NCI-H446 treated with DMSO at 0.1 percent for 48 hours (cell line): ENCODE data around the gene NOX5.
"Not testable (repeated sequence)": the region's sequence is repeated elsewhere in the genome, so short reads cannot be mapped to it uniquely, and the experiment has no call there.

ENCODE experiments used
- DNase-seq: peaks from one replicate; lab custom pipeline; 2025; lab: John Stamatoyannopoulos, UW

Gene NOX5, protein sequence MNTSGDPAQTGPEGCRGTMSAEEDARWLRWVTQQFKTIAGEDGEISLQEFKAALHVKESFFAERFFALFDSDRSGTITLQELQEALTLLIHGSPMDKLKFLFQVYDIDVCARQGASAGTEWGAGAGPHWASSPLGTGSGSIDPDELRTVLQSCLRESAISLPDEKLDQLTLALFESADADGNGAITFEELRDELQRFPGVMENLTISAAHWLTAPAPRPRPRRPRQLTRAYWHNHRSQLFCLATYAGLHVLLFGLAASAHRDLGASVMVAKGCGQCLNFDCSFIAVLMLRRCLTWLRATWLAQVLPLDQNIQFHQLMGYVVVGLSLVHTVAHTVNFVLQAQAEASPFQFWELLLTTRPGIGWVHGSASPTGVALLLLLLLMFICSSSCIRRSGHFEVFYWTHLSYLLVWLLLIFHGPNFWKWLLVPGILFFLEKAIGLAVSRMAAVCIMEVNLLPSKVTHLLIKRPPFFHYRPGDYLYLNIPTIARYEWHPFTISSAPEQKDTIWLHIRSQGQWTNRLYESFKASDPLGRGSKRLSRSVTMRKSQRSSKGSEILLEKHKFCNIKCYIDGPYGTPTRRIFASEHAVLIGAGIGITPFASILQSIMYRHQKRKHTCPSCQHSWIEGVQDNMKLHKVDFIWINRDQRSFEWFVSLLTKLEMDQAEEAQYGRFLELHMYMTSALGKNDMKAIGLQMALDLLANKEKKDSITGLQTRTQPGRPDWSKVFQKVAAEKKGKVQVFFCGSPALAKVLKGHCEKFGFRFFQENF

DNA sequence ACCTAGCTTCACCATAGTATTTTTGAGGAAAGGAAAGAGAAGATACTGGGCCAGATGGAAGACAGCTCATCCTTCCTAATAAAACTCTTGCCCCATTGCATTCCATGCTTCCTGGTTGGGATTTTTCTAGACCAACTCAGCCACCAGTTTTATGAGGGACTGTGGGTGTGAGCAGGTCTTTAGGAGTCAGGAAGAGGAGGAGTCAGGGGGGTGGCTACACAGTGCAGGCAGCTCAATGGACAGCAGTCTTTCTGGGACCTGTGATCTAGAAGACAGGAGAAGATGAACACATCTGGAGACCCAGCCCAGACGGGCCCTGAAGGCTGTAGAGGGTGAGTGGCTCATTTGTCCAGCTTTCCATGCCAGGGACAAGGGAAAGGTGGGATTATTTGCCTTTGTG is at the start of gene NOX5:
Gene NOX5, plus strand, starts transcription at position 242 of the 400 bp plus-strand sequence. Its CDS starts 41 bp downstream, at position 283.
- DNase-seq, result no peak

DNA sequence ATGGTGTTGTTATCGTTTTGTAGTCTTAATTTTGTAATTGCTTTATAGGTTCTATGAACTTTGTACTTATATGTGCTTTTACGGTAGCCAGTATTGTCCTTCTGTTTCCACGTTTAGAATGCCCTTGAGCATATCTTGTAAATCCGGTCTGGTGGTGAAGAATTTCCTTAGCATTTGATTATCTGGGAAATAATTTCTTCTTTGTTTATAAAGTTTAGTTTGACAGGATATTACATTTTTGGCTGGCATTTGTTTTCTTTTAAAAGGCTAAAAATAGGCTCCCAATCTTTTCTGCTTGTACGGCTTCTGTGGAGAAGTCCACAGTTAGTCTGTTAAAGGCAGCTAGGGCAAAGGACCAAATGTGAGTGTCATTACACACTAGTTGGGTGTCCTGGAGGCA is 47.5 kb upstream of the NOX5 start:
- no peak for DNase-seq

DNA sequence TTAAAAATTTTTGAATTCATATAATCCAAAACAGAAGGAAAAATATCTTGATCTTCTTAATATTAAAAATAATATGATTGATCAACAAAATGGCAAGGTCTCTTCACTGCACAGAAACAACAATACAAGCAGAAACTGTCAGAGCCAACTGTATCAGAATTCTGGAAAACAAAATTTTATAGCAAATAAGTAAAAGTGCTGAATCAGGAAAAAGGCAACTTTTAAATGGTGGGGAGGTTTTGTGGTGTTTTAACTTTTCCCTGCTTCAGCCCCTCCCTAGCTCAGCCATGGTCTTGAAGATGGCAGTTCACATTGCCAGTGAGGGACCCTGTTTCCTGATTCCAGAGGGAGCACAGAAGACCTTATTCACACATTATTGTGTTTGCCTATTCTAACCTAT is 46.5 kb upstream of the NOX5 start:
- DNase-seq, result no peak

DNA sequence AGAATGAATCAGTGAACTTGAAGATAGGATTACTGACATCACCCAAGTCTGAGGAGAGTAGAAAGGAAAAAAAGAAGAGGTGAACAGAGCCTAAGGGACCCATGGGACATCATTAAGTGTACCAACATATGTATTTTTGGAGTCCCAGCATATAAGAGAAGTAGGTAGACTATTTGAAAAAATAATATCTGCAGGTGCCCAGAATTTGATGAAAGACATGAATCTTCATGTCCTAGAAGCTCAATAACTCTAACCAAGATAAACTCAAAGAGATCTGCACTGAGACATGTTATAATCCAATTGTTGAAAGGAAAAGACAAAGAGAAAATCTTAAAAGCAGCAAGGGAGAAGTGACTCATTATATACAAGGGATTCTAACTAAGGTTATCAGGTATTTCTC is 45.2 kb upstream of the NOX5 start:
- no peak for DNase-seq

DNA sequence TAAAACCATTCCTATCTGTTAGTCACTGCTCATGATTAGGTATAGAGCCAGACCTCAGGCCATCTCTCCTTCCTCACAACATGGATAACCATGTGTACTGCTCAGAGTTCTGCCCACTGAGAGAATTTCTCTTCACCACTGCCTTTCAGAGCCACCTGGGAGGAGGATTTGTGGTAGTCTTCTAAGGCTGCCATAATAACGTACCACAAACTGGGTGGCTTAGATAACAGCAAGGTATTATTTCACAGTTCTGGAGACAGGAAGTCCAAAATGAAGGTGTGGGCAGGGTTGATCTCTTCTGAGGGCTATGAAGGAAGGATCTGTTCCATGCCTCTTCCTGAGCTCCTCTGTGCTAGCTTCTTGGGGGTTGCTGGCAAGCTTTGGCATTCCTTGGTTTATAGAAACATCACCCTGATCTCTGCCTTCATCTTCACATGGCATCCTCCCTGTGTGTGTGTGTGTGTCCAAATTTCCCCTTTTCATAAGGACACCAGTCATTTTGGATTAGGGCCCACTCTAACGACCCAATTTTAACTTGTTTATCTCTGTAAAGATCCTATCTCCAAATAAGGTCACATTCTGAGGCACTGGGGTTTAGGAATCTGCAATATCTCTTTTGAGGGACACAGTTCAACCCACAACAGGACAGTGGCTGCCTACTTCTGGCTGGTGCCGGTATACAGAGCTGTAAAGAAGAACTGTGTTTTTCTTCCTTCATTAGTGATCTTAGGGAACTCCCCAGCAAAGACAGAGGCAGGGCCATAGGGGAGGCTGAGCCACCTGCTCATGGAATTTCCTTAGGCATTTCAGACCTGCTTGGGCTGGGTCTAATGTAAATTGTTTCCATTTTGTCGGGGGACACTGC is 42.1 kb upstream of the NOX5 start:
- DNase-seq, result no peak

DNA sequence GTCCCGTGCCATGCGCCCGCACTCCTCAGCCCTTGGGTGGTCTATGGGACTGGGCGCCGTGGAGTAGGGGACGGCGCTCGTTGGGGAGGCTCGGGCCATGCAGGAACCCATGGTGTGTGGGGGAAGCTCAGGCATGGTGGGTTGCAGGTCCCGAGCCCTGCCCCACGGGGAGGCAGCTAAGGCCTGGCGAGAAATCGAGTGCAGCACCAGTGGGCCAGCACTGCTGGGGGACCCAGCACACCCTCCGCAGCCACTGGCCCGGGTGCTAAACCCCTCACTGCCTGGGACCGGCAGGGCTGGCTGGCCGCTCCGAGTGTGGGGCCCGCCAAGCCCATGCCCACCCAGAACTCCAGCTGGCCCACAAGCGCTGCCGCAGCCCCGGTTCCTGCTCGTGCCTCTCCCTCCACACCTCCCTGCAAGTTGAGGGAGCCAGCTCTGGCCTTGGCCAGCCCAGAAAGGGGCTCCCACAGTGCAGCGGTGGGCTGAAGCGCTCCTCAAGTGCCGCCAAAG is 38.8 kb upstream of the NOX5 start:
- DNase-seq, result not testable (repeated sequence)

DNA sequence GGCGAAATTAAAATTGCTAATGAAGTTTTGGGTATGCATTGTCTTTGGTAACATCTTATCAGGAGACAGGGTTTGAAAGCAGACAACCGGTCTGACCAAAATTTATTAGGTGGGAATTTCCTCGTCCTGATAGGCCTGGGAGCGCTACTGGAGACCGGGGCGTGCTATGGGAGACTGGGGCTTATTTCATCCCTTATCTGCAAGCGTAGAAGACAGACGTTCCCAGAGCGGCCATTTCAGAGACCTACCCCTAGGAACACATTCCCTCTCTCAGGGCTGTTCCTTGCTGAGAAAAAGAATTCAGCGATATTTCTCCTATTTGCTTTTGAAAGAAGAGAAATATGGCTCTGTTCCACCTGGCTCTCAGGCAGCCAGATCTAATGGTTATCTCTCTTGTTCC is 37.1 kb upstream of the NOX5 start:
- DNase-seq, result not testable (repeated sequence)

DNA sequence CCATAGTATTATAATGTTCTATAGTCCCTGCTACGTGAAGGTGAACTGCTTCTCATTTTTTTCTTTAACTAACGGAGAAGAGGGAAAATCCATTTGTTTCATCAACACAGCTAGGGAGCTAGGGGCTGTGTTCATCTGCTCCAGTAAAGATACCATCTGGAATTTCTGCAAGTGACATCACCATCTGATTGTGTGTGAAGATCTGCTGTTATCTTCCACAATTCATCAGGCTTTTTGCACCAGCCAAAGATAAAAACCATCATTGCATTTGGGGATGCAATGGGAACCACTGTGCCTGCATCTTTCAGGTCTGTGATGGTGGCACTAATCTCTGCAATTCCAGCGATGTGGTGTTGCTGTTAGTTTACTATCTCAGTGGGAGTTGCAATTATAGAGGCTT is 35.5 kb upstream of the NOX5 start:
- no peak for DNase-seq

DNA sequence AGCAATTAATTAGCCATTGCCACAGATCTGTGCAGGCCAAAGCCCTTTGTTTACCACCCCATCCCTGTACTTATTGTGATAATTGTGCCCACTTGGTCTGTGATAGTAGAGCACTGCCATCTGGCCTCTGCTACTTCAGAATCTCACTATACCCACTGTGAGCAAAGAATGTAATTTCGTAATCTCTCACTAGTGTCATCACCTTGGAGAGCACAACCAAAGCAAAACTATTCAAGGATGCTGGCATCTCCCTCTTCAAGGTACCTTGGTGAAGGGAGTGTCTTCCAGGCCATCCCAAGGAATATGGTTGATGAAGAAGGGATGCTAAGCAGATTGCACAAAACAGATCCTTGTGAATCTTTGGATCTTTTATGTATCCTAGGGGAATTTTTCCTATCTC is 34.7 kb upstream of the NOX5 start:
- no peak for DNase-seq

DNA sequence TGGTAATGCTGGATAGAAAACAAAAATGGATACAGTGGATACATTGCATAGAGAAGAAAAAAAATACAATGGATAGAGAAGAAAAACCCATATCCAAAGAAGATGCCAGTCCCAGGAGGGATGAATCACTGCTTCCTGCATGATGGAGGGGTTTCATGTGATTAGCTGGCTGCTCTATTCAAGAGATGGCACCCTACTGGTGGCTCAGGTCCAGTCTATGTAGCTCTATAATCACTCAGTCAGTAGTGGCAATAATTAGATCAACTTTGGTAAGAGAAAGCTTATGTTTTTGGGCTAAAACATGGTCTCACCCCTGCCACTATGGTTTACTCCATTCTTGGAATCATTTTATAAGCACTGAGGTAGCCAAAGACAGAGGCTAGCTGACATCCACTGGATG is 33.7 kb upstream of the NOX5 start:
- no peak for DNase-seq

DNA sequence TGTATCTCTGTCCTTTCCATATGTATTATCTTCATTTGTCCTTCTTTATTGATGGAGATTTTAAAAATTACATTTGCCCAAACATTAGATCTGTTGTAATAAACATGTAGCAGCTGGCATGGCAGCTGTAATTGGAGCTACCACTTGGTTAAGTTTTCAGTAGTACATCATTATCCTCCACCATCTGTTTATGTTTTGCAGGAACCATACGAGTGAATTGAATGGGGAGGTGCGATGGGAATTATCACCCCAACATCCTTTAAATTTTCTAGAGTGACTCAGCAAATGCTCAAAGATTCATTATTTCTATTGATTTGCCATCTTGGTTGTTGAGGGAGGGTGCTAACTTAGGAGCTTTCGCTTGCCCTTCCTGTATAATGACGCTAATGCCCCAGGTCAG is 32.6 kb upstream of the NOX5 start:
- peak; percentile 12 for DNase-seq

DNA sequence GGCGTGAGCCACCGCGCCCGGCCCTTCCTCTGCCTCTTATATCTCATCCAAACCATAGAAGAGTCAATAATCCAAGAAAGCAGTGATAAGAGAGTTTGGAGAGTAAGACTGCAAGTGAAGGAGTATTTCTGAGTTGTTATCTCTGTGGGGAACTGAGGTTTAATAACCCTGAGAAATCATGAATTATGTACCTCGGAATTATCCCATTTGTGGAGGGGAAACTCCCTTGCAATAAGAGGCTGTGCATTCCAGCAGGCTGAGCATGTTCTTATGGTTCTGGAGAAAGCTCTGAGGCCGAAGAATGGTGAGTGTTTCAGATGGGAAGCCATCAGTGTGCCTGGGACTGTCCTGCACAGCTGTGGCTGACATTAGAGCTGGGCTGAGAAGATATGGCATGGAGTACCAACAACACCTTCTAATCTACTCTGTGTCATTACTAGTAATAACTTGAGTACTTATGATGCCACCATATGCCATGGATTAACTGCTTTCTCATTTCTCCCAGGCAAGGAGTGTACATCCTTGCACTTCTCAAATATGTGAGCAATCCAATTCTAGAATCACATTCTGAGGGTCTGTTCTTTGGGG is 31.4 kb upstream of the NOX5 start:
- DNase-seq, result no peak

DNA sequence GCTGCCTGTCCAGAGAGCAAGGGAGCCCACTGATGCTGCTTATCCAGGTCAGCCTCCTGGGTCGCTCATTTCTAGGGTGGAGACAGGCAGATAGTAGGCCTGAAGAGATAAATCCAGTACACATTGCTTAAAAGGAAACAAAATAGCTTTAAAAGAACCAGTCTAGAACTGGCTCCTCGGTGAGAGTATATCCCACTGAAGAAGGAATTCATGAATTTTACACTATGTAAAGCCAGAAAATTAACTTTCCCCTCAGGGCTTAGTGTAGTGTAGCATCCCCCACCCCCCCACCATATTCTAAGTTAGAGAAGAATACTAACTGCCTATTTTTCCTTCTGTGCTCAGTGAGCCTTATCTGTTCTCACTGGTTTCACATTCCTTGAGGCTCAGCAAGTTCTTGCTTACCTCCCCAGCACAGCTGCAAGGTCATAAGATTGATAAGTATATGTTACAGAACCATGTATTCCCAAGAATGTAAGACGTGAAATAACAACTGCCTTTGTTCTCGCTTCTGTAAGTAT is 30.5 kb upstream of the NOX5 start:
- DNase-seq, result no peak

DNA sequence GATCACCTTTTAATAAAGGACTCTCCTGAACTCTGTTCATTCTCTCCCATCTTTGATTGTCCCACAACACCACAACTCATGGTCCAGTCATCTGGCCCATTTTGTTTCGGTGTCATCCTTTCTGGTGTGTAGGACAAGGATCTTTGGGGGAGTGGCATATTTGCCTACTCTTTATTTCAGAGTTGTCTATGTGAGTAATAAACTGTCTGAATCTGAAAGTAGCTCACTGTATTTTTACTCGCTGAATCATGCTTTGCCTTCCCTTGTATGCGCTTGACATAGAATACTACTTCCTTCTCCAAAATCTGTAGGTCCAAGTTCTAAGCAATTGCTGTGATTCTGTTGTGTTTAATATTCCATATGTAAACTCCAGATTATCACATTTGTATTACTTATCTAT is 29.9 kb upstream of the NOX5 start:
- DNase-seq, result no peak

DNA sequence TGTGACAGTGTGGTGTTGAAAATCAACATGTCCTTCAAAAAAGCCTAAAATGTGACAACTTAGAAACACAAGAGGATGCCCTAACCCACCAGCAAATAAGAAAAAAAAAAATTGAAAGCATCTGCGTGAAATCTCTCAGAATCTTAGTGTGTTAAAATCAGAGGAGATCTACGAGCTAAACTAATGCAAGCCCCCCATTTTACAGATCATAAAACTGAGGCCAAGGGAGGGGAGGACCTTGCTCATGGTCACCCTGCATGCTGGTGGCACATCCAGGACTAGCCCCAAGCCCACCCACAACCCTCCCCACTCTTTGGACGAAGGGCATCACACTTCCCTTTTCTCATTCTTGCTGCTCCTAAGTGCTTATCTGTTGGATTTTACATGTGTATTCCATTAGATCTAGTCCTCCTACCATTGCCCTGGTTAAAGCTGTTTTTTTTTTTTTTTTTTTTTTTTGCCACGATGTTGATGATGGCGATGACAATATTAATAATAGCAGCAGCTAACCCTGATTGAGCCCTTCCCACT is 29.1 kb upstream of the NOX5 start:
- no peak for DNase-seq

DNA sequence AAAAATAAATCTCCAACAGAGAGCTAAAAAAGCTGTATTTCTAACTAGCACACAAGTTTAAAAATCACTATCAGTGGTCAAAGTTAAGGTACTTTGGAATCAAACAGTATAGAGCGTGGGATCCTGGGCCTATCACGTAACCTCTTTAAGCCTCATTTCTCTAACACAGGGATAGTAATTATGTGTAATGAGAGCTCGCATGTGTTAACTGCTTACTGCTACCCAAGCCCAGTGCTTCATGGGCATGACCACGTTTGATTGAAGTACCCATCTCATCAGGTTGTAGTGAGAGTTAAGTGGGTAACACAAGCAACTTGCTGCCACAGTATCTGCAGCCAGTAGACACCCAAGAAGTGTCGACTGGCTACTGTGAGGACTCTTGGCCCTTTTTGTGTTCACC is 28.2 kb upstream of the NOX5 start:
- DNase-seq, result no peak

DNA sequence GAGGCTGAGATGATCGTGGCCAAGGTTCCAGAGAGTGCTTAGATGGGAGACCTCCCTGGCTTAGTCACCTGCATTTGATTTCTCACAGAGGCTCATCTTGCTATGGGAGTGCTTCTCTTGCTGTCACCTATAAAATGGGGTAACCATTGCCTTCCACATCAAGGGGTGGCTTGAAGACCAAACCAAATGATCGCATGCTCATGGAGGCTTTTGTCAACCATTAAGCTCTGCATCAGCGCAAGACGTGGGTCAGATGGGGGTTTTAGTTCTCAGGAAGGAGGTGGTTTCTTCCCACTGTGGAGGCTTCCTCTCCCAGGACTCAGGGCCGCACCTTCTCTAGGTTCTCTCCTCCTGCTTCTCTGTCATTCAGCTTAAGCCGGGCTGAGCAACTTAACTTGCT is 27.4 kb upstream of the NOX5 start:
- no peak for DNase-seq

DNA sequence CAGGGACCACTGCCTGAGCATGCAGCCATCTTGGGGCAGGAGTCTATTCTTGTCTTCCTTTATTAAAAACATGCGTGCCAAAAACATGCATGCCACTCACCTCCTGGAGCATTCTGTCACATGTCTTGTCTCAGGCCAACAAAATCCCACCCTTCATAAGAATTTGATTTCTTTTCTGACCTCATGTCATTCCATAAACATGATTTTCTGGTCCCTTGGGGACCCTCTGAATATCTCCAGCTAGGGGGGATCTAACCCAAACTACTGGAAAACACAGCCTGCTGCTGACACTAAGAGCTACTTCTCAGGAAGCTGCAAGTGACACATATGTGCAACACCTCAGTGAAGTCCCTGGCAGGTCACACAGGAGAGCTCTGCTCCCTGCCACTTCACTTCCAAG is 26.8 kb upstream of the NOX5 start:
- no peak for DNase-seq

DNA sequence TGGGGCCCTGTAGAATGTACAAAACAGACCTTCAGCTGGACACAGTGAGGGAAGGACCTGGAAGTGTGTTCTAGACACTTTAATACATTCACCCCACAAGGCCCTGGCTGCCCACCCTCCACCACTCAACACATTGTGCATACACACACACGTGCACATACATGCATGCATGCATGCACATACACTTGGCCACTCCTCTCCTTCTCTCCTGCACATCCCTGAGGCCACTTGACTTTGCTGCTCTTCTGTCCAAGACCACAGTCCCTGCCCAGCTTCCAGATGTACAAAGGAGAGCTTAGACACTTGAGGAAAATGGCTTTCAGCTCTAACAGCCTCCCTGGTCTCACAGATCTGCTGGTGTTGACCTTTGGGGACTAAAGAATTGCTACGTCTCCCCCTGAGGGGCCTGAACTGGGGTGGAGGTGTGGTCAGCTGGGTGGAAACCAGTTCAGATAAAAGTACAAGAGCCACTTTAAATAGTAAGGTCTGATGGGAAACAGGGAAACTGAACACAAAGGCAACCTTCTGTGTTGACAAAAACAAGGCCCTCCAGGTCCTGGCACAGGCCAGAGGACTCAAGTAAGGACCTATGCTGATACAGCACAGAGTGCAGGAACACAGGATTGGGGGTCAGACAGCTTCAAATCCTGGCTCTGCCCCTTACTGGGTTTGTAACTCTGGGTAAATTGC is 24.8 kb upstream of the NOX5 start:
- no peak for DNase-seq

DNA sequence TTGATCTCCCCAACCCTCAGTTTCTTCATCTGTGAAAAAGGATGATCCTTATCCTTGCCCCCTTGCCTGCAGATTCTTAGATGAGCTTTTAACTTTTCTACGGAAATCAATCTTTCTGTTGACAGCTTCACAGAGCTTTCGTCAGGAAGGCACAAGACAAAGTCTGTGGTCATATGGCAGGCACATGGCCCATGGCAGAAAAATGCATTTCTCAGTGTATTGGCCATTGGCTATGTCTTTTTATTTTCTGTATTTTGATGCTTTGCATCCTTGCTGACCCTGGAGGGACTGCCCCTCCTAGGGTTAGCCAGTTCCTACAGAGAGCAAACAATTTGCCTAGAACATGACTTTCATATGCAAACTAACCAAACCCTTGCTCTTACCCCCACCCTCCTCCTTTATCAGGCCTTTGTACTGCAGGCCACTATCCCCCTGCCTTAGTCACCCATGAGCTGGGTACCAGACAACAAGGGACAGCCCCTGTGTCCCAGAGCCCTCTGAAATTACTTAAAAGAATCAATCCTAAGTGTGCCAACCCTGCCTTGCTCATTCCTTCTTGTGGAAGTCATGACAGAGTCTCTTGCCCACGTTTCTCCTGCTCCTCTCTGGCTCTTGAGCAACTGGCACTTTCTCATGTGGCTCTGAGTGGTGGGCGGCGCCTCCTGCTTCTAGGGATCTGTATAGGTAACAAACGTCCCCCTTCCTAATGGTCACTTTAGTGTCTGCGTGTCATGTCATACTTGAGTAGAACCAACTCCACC is 24.1 kb upstream of the NOX5 start:
- DNase-seq, result no peak
